ENCODE measurements around the gene ACAD8. TPM values are rescaled to one million over a fixed set of nuclear protein-coding genes. Genes with fewer than 3 reads are reported as not detected.
"Not testable (repeated sequence)": the region's sequence is repeated elsewhere in the genome, so short reads cannot be mapped to it uniquely, and the experiment has no call there.

The ACAD8 gene
- total RNA-seq, 1 donor from 2014 or later = 14.9 TPM

DNA sequence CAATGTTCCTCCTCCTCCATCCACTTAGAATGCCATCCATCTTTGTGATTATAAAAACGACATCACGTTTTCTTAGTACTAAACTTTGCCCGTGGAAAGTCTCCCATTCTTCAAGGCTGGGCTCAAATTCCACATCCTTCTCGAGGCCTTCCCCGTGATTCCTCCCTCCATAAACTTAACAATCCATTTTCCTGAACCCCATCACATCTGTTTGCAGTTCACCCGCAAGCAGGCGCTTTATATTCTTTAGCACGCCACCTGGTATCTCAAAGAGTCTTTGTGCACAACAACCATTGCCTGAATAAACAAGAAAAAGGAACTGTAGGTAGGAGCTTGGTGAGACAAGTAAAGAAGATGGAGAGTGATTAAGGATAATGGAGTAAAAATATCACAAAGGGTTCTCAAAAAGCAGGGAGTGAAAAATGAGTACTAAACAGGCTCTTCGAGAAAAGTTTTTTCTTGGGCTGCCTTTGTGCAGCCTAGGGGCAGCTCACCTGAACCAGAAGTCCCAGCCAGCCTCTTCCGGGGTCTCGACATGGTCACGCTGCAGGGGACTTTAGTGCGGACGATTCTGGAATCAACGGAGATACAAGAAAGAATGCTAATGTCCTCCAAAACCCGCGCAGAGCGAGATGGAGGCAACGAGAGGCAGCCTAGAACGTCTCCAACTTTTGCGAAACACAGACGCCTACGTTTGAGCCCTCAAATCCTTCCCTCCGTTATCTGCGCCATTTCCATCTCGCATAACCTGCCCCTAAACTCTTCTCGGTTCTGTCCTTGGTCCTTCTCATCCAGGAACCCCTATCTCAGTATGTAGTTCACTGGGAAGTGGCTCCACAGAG lies 801 bp upstream of the ACAD8 start:
- H3K27ac Mint-ChIP-seq (ENCODE audit: unreplicated experiment) = peak overlapping the region; percentile 78
- peaks cover 5% of the 10 kb centered on the region for H3K36me3 Mint-ChIP-seq (ENCODE audit: low read depth)
- TF ChIP-seq, protein P1, sequence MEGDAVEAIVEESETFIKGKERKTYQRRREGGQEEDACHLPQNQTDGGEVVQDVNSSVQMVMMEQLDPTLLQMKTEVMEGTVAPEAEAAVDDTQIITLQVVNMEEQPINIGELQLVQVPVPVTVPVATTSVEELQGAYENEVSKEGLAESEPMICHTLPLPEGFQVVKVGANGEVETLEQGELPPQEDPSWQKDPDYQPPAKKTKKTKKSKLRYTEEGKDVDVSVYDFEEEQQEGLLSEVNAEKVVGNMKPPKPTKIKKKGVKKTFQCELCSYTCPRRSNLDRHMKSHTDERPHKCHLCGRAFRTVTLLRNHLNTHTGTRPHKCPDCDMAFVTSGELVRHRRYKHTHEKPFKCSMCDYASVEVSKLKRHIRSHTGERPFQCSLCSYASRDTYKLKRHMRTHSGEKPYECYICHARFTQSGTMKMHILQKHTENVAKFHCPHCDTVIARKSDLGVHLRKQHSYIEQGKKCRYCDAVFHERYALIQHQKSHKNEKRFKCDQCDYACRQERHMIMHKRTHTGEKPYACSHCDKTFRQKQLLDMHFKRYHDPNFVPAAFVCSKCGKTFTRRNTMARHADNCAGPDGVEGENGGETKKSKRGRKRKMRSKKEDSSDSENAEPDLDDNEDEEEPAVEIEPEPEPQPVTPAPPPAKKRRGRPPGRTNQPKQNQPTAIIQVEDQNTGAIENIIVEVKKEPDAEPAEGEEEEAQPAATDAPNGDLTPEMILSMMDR (IDR thresholded peaks at IDR 0.05) = no peak
- no peaks in the 10 kb centered on the region for H3K9me3 Mint-ChIP-seq (ENCODE audit: low read depth)
- peaks cover 22% of the 10 kb centered on the region for H3K4me1 Mint-ChIP-seq (ENCODE audit: low read depth)
- no peaks in the 10 kb centered on the region for H3K27me3 Mint-ChIP-seq (ENCODE audit: low read depth)
- DNase-seq (ENCODE audit: low spot score) = no peak
- H3K4me3 Mint-ChIP-seq (ENCODE audit: unreplicated experiment) = peak overlapping the region; percentile 86

DNA sequence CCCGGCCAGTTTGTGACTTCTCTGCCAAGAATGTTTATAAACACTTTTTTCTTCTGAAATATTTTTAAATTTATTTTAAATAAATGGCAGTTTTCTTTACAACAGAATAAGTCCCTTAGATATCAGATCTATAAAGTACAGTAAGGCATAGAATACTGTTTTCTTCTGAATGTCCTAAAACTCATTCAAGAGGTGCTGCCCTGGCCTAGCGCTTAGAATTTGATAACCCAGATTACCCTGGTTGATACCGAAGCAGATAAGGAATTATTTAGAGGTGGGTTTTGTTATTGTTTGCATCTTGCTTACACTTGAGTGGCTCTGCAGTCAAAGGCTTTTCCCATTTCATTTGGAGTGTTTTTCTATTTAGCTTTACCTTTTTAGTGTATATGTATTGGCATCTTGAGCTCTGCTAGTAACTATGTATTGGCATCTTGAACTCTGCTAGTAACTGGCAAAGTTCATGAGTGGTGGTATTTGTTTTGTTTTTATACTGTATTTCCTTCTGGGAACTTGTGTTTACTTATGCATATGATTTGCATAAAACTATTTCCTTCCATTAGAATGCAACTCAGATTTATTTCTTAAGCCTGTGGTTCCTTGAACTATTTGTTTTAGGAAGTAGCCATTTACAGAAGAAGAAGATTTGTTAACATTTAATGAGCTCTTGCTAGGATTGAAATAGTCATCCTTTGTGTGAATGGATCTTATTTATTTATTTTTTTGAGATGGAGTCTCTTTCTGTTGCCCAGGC lies 1.2 kb downstream of the ACAD8 start:
- no peaks in the 10 kb centered on the region for H3K27me3 Mint-ChIP-seq (ENCODE audit: low read depth)
- H3K4me3 Mint-ChIP-seq (ENCODE audit: unreplicated experiment) = peak overlapping the region; percentile 86
- DNase-seq (ENCODE audit: low spot score) = no peak
- peaks cover 22% of the 10 kb centered on the region for H3K4me1 Mint-ChIP-seq (ENCODE audit: low read depth)
- peaks cover 6% of the 10 kb centered on the region for H3K36me3 Mint-ChIP-seq (ENCODE audit: low read depth)
- H3K9me3 Mint-ChIP-seq (ENCODE audit: low read depth) = no peaks in the 10 kb centered on the region
- H3K27ac Mint-ChIP-seq (ENCODE audit: unreplicated experiment) = no peak overlapping the region
- TF ChIP-seq, protein P1 (IDR thresholded peaks at IDR 0.05) = no peak

DNA sequence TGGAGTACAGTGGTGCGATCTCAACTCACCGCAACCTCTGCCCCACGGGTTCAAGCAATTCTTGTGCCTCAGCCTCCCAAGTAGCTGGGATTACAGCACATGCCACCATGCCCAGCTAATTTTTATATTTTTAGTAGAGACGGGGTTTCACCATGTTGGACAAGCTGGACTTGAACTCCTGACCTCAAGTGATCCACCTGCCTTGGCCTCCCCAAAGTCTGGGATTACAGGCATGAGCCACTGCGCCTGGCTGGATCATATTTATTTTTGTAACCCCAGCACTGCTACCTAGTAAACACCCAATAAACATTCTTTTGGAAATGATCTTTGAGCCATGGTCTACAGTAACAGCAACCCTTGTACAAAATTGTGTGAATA lies 1.8 kb downstream of the ACAD8 start:
- peaks cover 22% of the 10 kb centered on the region for H3K4me1 Mint-ChIP-seq (ENCODE audit: low read depth)
- not testable (repeated sequence) for H3K27ac Mint-ChIP-seq (ENCODE audit: unreplicated experiment); H3K9me3 Mint-ChIP-seq (ENCODE audit: low read depth); H3K4me3 Mint-ChIP-seq (ENCODE audit: unreplicated experiment); DNase-seq (ENCODE audit: low spot score); H3K27me3 Mint-ChIP-seq (ENCODE audit: low read depth); H3K36me3 Mint-ChIP-seq (ENCODE audit: low read depth)

DNA sequence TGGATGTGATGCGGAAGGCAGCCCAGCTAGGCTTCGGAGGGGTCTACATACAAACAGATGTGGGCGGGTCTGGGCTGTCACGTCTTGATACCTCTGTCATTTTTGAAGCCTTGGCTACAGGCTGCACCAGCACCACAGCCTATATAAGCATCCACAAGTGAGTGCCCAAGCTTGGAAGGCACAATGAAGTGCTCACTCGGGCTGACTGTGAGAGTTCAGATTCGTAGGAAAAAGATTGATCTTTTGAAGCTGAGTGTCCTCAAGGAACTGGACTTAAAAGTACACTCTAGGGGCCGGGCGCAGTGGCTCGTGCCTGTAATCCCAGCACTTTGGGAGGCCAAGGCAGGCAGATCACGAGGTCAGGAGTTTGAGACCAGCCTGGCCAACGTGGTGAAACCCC lies 3.7 kb downstream of the ACAD8 start:
- no peaks in the 10 kb centered on the region for H3K9me3 Mint-ChIP-seq (ENCODE audit: low read depth)
- TF ChIP-seq, protein P1 (IDR thresholded peaks at IDR 0.05) = no peak
- H3K27me3 Mint-ChIP-seq (ENCODE audit: low read depth) = no peaks in the 10 kb centered on the region
- no peak overlapping the region for H3K27ac Mint-ChIP-seq (ENCODE audit: unreplicated experiment)
- DNase-seq (ENCODE audit: low spot score) = no peak
- H3K4me1 Mint-ChIP-seq (ENCODE audit: low read depth) = peaks cover 17% of the 10 kb centered on the region
- H3K36me3 Mint-ChIP-seq (ENCODE audit: low read depth) = peaks cover 14% of the 10 kb centered on the region
- no peak overlapping the region for H3K4me3 Mint-ChIP-seq (ENCODE audit: unreplicated experiment)

DNA sequence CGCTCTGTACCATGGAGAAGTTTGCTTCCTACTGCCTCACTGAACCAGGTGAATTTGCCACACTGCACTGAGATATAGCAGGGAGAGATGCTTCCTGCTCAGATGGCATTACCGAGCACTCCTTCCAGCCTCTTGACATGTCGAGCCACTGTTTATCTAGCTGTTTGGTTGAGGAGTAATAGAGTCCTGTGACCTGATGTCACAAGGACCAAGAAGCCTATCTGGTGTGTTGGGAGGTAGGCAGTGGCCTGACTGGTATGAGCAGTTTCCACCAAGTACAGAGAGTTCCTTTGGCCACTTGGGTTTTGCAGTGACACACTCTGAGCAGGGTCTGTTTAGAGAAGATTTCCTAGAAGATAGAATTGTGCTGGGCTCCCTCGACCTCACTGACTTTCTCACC lies 5.2 kb downstream of the ACAD8 start:
- peaks cover 9% of the 10 kb centered on the region for H3K4me1 Mint-ChIP-seq (ENCODE audit: low read depth)
- DNase-seq (ENCODE audit: low spot score) = no peak
- no peaks in the 10 kb centered on the region for H3K9me3 Mint-ChIP-seq (ENCODE audit: low read depth)
- no peak overlapping the region for H3K27ac Mint-ChIP-seq (ENCODE audit: unreplicated experiment)
- TF ChIP-seq, protein P1 (IDR thresholded peaks at IDR 0.05) = no peak
- H3K36me3 Mint-ChIP-seq (ENCODE audit: low read depth) = peaks cover 17% of the 10 kb centered on the region
- no peak overlapping the region for H3K4me3 Mint-ChIP-seq (ENCODE audit: unreplicated experiment)
- no peaks in the 10 kb centered on the region for H3K27me3 Mint-ChIP-seq (ENCODE audit: low read depth)
